Measurements from ENCODE around the gene PEX14.
A peak's percentile ranks its signal among the peaks of the same experiment; 100 is the strongest.

PEX14 gene

GRCh38 chr1:10530756-10531495, 56.2 kb downstream of the PEX14 start:
- peak; percentile 45 for DNase-seq
- in situ Hi-C loops (cut with HindIII; ENCODE audit: low pct_ligation_motif_present, low pct_unique_long_range_greater_than_20kb, low sequenced_read_pairs): no loop called here

GRCh38 chr1:10532362-10532761, 57.6 kb downstream of the PEX14 start:
- in situ Hi-C loops (cut with HindIII; ENCODE audit: low pct_ligation_motif_present, low pct_unique_long_range_greater_than_20kb, low sequenced_read_pairs): no loop called here
- no peak for DNase-seq

- no peak for DNase-seq
- in situ Hi-C loops (cut with HindIII; ENCODE audit: low pct_ligation_motif_present, low pct_unique_long_range_greater_than_20kb, low sequenced_read_pairs): no loop called here
Measured at GRCh38 chr1:10534519-10534918, 59.8 kb downstream of the PEX14 start.

GRCh38 chr1:10536133-10536770, 61.5 kb downstream of the PEX14 start:
- DNase-seq: no peak
- in situ Hi-C loops (cut with HindIII; ENCODE audit: low pct_ligation_motif_present, low pct_unique_long_range_greater_than_20kb, low sequenced_read_pairs): no loop called here

- in situ Hi-C loops (cut with HindIII; ENCODE audit: low pct_ligation_motif_present, low pct_unique_long_range_greater_than_20kb, low sequenced_read_pairs): no loop called here
- DNase-seq: no peak
Measured at GRCh38 chr1:10537082-10537766, 62.5 kb downstream of the PEX14 start.

- no peak for DNase-seq
- in situ Hi-C loops (cut with HindIII; ENCODE audit: low pct_ligation_motif_present, low pct_unique_long_range_greater_than_20kb, low sequenced_read_pairs): no loop called here
Measured at GRCh38 chr1:10538646-10539355, 64.1 kb downstream of the PEX14 start.

- DNase-seq: no peak
Measured at GRCh38 chr1:10539411-10540043, 64.8 kb downstream of the PEX14 start.

GRCh38 chr1:10540277-10541005, 65.7 kb downstream of the PEX14 start:
- no peak for DNase-seq
- in situ Hi-C loops (cut with HindIII; ENCODE audit: low pct_ligation_motif_present, low pct_unique_long_range_greater_than_20kb, low sequenced_read_pairs): no loop called here

More at GRCh38 chr1:10539411-10540043, 64.8 kb downstream of the PEX14 start:
- in situ Hi-C loops (cut with HindIII; ENCODE audit: low pct_ligation_motif_present, low pct_unique_long_range_greater_than_20kb, low sequenced_read_pairs): no loop called here

GRCh38 chr1:10541286-10541685, 66.5 kb downstream of the PEX14 start:
- in situ Hi-C loops (cut with HindIII; ENCODE audit: low pct_ligation_motif_present, low pct_unique_long_range_greater_than_20kb, low sequenced_read_pairs): no loop called here
- DNase-seq: no peak

- DNase-seq: no peak
- in situ Hi-C loops (cut with HindIII; ENCODE audit: low pct_ligation_motif_present, low pct_unique_long_range_greater_than_20kb, low sequenced_read_pairs): no loop called here
Measured at GRCh38 chr1:10544239-10544638, 69.5 kb downstream of the PEX14 start.

GRCh38 chr1:10546896-10547295, 72.1 kb downstream of the PEX14 start:
- no peak for DNase-seq
- in situ Hi-C loops (cut with HindIII; ENCODE audit: low pct_ligation_motif_present, low pct_unique_long_range_greater_than_20kb, low sequenced_read_pairs): no loop called here

- in situ Hi-C loops (cut with HindIII; ENCODE audit: low pct_ligation_motif_present, low pct_unique_long_range_greater_than_20kb, low sequenced_read_pairs): no loop called here
- no peak for DNase-seq
Measured at GRCh38 chr1:10549904-10550664, 75.3 kb downstream of the PEX14 start.

- no peak for DNase-seq
- in situ Hi-C loops (cut with HindIII; ENCODE audit: low pct_ligation_motif_present, low pct_unique_long_range_greater_than_20kb, low sequenced_read_pairs): no loop called here
Measured at GRCh38 chr1:10553118-10553517, 78.4 kb downstream of the PEX14 start.

- DNase-seq: no peak
- in situ Hi-C loops (cut with HindIII; ENCODE audit: low pct_ligation_motif_present, low pct_unique_long_range_greater_than_20kb, low sequenced_read_pairs): no loop called here
Measured at GRCh38 chr1:10555635-10556429, 81.1 kb downstream of the PEX14 start.

- in situ Hi-C loops (cut with HindIII; ENCODE audit: low pct_ligation_motif_present, low pct_unique_long_range_greater_than_20kb, low sequenced_read_pairs): no loop called here
Measured at GRCh38 chr1:10556430-10557005, 81.8 kb downstream of the PEX14 start.

GRCh38 chr1:10557714-10558113, 83.0 kb downstream of the PEX14 start:
- DNase-seq: no peak
- in situ Hi-C loops (cut with HindIII; ENCODE audit: low pct_ligation_motif_present, low pct_unique_long_range_greater_than_20kb, low sequenced_read_pairs): no loop called here

More at GRCh38 chr1:10556430-10557005, 81.8 kb downstream of the PEX14 start:
- no peak for DNase-seq

All from ACHN (cell line).